ENCODE measurements around the gene POLR3K. TPM values are rescaled to one million over a fixed set of nuclear protein-coding genes. Genes with fewer than 3 reads are reported as not detected.

POLR3K gene
- total RNA-seq, 1 experiment from 2014 or later = 40.1 TPM

GRCh38 chr16:96935-97381 is 43.5 kb upstream of the POLR3K start (continued):
- TF ChIP-seq HMGXB4 (CRISPR knock-in tag; IDR thresholded peaks at IDR 0.05) = peak; percentile 73; the same call in 1 of the 2 replicates

GRCh38 chr16:94918-95265 is 41.5 kb upstream of the POLR3K start:
- no peak for ATAC-seq
- H3K27ac Mint-ChIP-seq = no peak overlapping the region
- no peak for TF ChIP-seq ZNF138 (CRISPR knock-in tag; conservative IDR thresholded peaks at IDR 0.05)
- no peak for TF ChIP-seq E2F1 (CRISPR knock-in tag; IDR thresholded peaks at IDR 0.05)
- no peak for TF ChIP-seq ZMAT4 (CRISPR knock-in tag; IDR thresholded peaks at IDR 0.05)
- TF ChIP-seq TEAD4 (CRISPR knock-in tag; IDR thresholded peaks at IDR 0.05) = no peak
- TF ChIP-seq ZNF219 (CRISPR knock-in tag; IDR thresholded peaks at IDR 0.05; ENCODE audit: borderline replicate concordance) = no peak
- no peak for TF ChIP-seq IRF2 (CRISPR knock-in tag; IDR thresholded peaks at IDR 0.05; ENCODE audit: borderline replicate concordance, low read depth)
- TF ChIP-seq RELA (CRISPR knock-in tag; IDR thresholded peaks at IDR 0.05; ENCODE audit: borderline replicate concordance) = no peak
- TF ChIP-seq NFE2L1 (CRISPR knock-in tag; IDR thresholded peaks at IDR 0.05) = no peak
- no peak for TF ChIP-seq ZSCAN18 (CRISPR knock-in tag; IDR thresholded peaks at IDR 0.05)
- TF ChIP-seq ZBTB21 (CRISPR knock-in tag; IDR thresholded peaks at IDR 0.05; ENCODE audit: borderline replicate concordance) = no peak
- TF ChIP-seq AFF4 (CRISPR knock-in tag; IDR thresholded peaks at IDR 0.05; ENCODE audit: borderline replicate concordance) = no peak
- no peak for TF ChIP-seq ATF1 (CRISPR knock-in tag; IDR thresholded peaks at IDR 0.05)
- no peak for TF ChIP-seq SP1 (CRISPR knock-in tag; conservative IDR thresholded peaks at IDR 0.05)
- no peak for TF ChIP-seq ATF6 (CRISPR knock-in tag; IDR thresholded peaks at IDR 0.05)

More at GRCh38 chr16:94918-95265, 41.5 kb upstream of the POLR3K start:
- H3K36me3 Mint-ChIP-seq = peaks cover 7% of the 10 kb centered on the region; the same call in 1 of the 2 replicates
- H3K27me3 Mint-ChIP-seq (ENCODE audit: low read depth) = no peaks in the 10 kb centered on the region
- ChIA-PET CTCF (interaction anchor here (1.2 to 11.4 kb wide), 4 partner anchors 12 to 27 kb away, joined by 4 to 493 read pairs (median 72); partner anchors contain the start of genes MPG and RHBDF1), POLR2A (interaction anchor here (0.8 to 2.5 kb wide), 2 partner anchors 23 to 29 kb away, joined by 3 to 12 read pairs; no protein-coding TSS in a partner anchor)
- no peak for DNase-seq (ENCODE audit: low spot score)
- H3K4me3 Mint-ChIP-seq = no peak overlapping the region
- no peaks in the 10 kb centered on the region for H3K9me3 Mint-ChIP-seq
- H3K4me1 Mint-ChIP-seq = no peaks in the 10 kb centered on the region; the same call in 1 of the 2 replicates
